T-helper 2 cell treated with Interferon-gamma antibody and Interleukin-4, amounts not matched to agents 5 μg/mL and 100 μg/mL, for 36 hours (primary cell): ENCODE data around the gene RBFA.

ENCODE experiments used
- DNase-seq: peaks from one replicate; pipeline ENCODE4 v3.0.0; 2021; ENCODE audit warnings: low spot score
- H3K27ac Mint-ChIP-seq: one replicate; pipeline ENCODE4 v1.8.0; 2021; ENCODE audit warnings: mild to moderate bottlenecking, mixed read lengths
- H3K27me3 Mint-ChIP-seq: one replicate; pipeline ENCODE4 v1.8.0; 2021; ENCODE audit warnings: low read depth, mixed read lengths
- H3K36me3 Mint-ChIP-seq: one replicate; pipeline ENCODE4 v1.8.0; 2021; ENCODE audit warnings: low read depth, mixed read lengths
- H3K4me1 Mint-ChIP-seq: one replicate; pipeline ENCODE4 v1.8.0; 2021; ENCODE audit warnings: low read depth, mixed read lengths
- H3K4me3 Mint-ChIP-seq: one replicate; pipeline ENCODE4 v1.8.0; 2022; ENCODE audit warnings: mild to moderate bottlenecking, moderate library complexity, mixed read lengths
- H3K9me3 Mint-ChIP-seq: one replicate; pipeline ENCODE4 v1.8.0; 2021; ENCODE audit warnings: mixed read lengths

Gene RBFA

DNA sequence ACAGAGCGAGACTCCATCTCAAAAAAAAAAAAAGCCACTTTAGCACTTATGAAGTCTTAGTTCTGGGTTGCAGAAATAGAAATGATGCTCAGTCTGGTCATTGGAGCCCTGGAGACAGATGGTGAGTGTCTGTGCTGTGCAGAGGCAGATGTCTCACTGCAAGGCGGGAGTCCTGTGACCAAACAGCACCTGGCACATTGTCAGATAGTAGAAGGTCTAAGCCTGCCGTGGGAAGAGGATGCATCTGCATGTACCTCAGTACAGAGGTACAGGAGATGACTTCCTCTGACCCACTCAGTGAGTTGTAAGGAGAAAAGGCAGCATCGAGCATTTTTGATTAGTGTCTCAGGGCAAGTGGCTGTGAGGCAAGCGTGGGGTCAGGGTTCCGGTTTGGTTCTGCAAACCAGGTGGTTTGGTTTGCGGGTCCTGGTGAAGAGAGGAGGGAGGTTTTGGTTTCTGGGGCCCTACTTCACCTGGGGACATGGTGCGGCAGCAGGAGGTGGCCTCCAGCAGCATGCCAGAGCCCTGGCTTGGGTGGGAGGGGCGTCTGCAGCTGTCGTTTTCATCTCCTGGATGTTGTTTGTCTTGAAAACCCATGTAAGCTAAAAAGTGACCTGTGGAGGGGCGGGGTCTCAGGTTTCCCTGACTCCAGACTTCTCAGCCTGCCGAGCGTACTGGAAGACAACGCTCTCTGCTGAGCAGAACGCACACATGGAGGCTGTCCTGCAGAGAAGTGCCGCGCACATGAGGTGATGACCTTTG is 3.8 kb downstream of the RBFA start:
- Mint-ChIP-seq H3K27ac (no peak overlapping the region), H3K4me1 (peaks cover 21% of the 10 kb centered on the region)

DNA sequence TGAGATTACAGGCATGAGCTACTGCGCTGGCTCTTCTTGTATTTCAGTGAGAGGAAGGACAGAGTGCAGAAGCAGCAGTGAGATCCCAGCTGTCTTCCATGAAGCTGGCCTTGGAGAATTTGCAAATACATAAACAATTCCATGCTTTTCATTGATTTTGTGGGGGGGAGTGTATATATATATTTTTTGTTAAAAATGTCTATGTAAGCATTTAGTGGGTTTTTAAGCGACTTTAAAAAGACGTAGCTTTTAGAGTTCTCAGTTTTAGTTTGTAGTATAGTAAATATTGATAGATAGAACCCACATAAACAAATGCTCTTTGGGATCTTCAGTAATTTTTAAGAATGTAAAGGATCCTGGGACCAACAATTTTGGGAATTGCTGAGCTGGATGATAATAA is 6.3 kb downstream of the RBFA start:
- no peak overlapping the region for H3K27ac Mint-ChIP-seq
- H3K4me3 Mint-ChIP-seq, result no peak overlapping the region
- H3K4me1 Mint-ChIP-seq, result peaks cover 10% of the 10 kb centered on the region
- H3K36me3 Mint-ChIP-seq, result peaks cover 30% of the 10 kb centered on the region
- H3K27me3 Mint-ChIP-seq, result no peaks in the 10 kb centered on the region
- H3K9me3 Mint-ChIP-seq, result no peaks in the 10 kb centered on the region
- no peak for DNase-seq

More for the DNA sequence above, 3.8 kb downstream of the RBFA start:
- no peak overlapping the region for H3K4me3 Mint-ChIP-seq
- peaks cover 25% of the 10 kb centered on the region for H3K36me3 Mint-ChIP-seq
- H3K27me3 Mint-ChIP-seq, result no peaks in the 10 kb centered on the region
- no peaks in the 10 kb centered on the region for H3K9me3 Mint-ChIP-seq
- DNase-seq, result no peak

GRCh38 chr18:80041424-80041823 is 7.2 kb downstream of the RBFA start:
- Mint-ChIP-seq H3K27me3 (no peaks in the 10 kb centered on the region), H3K27ac (no peak overlapping the region), H3K4me1 (peaks cover 3% of the 10 kb centered on the region), H3K9me3 (no peaks in the 10 kb centered on the region), H3K4me3 (no peak overlapping the region), H3K36me3 (peaks cover 33% of the 10 kb centered on the region)
- no peak for DNase-seq

DNA sequence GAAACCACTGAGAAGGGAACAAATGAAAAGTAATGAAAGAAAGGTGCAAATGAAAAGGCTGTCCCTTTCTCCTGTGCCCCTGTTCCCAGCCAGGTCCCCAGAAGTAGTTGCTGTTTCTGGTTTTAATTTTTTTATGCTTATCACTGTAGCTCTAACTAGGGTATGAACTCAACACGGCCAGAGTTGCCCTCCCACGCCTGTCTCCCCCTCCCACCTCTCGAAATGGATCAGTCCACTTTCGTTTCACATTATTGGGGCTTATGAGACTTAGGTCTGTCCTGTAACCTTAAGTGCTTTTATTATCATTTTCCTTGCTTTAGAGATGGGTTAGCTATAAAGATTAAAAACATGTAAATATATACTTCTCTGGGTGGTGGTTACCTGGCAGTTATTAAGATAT is 8.6 kb downstream of the RBFA start:
- Mint-ChIP-seq H3K27ac (no peak overlapping the region), H3K4me1 (peaks cover 3% of the 10 kb centered on the region), H3K36me3 (peaks cover 32% of the 10 kb centered on the region)

GRCh38 chr18:80044072-80044471 is 9.8 kb downstream of the RBFA start:
- no peak for DNase-seq
- Mint-ChIP-seq H3K27ac (no peak overlapping the region), H3K27me3 (no peaks in the 10 kb centered on the region), H3K4me1 (peaks cover 3% of the 10 kb centered on the region), H3K36me3 (peaks cover 31% of the 10 kb centered on the region), H3K9me3 (no peaks in the 10 kb centered on the region), H3K4me3 (no peak overlapping the region)

More for the DNA sequence above, 8.6 kb downstream of the RBFA start:
- Mint-ChIP-seq H3K9me3 (no peaks in the 10 kb centered on the region), H3K4me3 (no peak overlapping the region), H3K27me3 (no peaks in the 10 kb centered on the region)
- no peak for DNase-seq

GRCh38 chr18:80046011-80046410 is 11.8 kb downstream of the RBFA start:
- H3K27ac Mint-ChIP-seq, result no peak overlapping the region
- peaks cover 23% of the 10 kb centered on the region for H3K36me3 Mint-ChIP-seq
- no peaks in the 10 kb centered on the region for H3K27me3 Mint-ChIP-seq
- no peak for DNase-seq
- peaks cover 5% of the 10 kb centered on the region for H3K9me3 Mint-ChIP-seq
- H3K4me3 Mint-ChIP-seq, result no peak overlapping the region
- H3K4me1 Mint-ChIP-seq, result peaks cover 3% of the 10 kb centered on the region

DNA sequence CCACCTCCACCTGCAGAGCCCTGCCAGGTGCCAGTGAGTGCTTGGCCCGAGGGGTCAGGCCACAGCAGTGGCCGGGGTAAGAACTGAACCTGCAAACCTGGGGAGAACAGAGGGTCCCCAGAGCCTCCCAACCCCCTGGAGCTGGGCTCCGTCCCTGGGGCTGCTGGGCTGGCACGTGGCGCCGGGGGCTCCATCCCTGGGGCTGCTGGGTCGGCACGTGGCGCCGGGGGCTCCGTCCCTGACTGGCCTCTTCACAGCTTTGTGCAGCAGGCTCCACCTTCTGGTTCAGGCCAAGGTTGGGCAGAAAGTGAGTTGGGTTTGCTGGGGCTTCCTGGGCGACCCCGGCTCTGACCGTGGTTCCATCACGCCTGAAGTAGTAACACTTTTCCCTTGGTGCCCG is 12.2 kb downstream of the RBFA start:
- Mint-ChIP-seq H3K27ac (no peak overlapping the region), H3K4me1 (peaks cover under 1% of the 10 kb centered on the region), H3K27me3 (no peaks in the 10 kb centered on the region), H3K36me3 (peaks cover 23% of the 10 kb centered on the region), H3K4me3 (no peak overlapping the region), H3K9me3 (peaks cover 9% of the 10 kb centered on the region)
- DNase-seq, result no peak

DNA sequence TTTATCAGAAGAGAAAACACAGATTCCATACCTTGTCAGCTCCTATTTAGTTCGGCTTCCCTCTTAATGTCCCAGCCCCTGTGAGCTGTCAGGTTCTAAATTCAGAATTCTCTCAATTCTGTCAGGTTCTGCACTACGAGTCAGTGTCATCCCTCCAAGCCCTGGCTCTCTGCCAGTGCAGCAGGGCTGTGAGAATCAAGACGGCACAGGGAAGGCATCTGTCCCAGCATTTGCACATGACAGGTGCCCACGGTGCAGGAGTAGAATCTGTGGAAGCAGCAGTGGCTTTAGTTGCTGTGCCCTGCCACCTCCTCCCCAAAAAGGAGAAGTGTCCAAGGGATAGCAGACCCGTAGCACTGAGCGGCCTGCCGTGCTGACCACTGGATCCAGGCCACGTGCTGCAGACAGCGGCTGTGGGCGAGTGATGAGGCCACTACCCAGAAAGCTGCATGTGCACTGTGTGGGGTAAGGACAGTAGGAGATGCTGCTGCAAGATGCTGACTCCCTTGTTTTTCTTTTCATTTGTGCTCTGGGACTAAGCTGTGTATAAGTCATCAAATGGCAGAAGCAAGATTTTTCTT is 12.8 kb downstream of the RBFA start:
- no peak for DNase-seq
- H3K36me3 Mint-ChIP-seq, result peaks cover 23% of the 10 kb centered on the region
- H3K4me1 Mint-ChIP-seq, result no peaks in the 10 kb centered on the region
- H3K4me3 Mint-ChIP-seq, result no peak overlapping the region
- H3K27me3 Mint-ChIP-seq, result no peaks in the 10 kb centered on the region
- no peak overlapping the region for H3K27ac Mint-ChIP-seq
- H3K9me3 Mint-ChIP-seq, result peaks cover 15% of the 10 kb centered on the region

GRCh38 chr18:80050797-80051196 is 16.6 kb downstream of the RBFA start:
- DNase-seq, result no peak
- Mint-ChIP-seq H3K27ac (no peak overlapping the region), H3K4me1 (no peaks in the 10 kb centered on the region), H3K27me3 (no peaks in the 10 kb centered on the region), H3K36me3 (peaks cover 19% of the 10 kb centered on the region), H3K9me3 (peaks cover 44% of the 10 kb centered on the region), H3K4me3 (no peak overlapping the region)

- Mint-ChIP-seq H3K27ac (no peak overlapping the region), H3K4me1 (no peaks in the 10 kb centered on the region), H3K4me3 (no peak overlapping the region), H3K36me3 (peaks cover 9% of the 10 kb centered on the region), H3K27me3 (no peaks in the 10 kb centered on the region), H3K9me3 (peaks cover 80% of the 10 kb centered on the region)
- no peak for DNase-seq
Observed at GRCh38 chr18:80056095-80056494, 21.9 kb downstream of the RBFA start.

GRCh38 chr18:80059945-80060344 is 25.7 kb downstream of the RBFA start:
- Mint-ChIP-seq H3K9me3 (peaks cover 64% of the 10 kb centered on the region), H3K27me3 (no peaks in the 10 kb centered on the region), H3K4me3 (no peak overlapping the region), H3K36me3 (no peaks in the 10 kb centered on the region), H3K27ac (no peak overlapping the region), H3K4me1 (no peaks in the 10 kb centered on the region)
- DNase-seq, result no peak

DNA sequence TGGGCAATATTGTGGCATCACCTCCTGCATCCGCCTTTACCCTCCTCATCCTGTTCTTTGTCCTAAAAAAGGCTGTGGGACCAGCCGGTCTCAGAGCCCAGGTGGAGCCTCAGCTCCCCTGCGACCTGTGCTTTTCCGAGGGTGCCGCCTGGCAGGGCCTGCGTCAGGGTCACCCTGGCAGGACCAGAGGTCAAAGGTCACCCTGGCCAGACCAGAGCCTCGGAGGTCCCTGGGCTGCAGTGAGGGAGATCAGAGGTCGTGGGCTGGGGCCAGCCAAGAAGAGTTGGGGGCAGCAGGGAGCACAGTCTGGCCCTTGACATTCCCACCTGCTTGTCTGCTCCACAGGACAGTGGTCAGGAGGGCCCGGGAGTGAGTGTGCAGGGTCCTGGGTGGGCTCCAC is 31.5 kb downstream of the RBFA start:
- no peaks in the 10 kb centered on the region for H3K4me1 Mint-ChIP-seq
- no peak for DNase-seq
- no peaks in the 10 kb centered on the region for H3K36me3 Mint-ChIP-seq
- no peaks in the 10 kb centered on the region for H3K27me3 Mint-ChIP-seq
- H3K4me3 Mint-ChIP-seq, result no peak overlapping the region
- H3K9me3 Mint-ChIP-seq, result peaks cover 13% of the 10 kb centered on the region
- H3K27ac Mint-ChIP-seq, result no peak overlapping the region

GRCh38 chr18:80067321-80067720 is 33.1 kb downstream of the RBFA start:
- H3K36me3 Mint-ChIP-seq, result no peaks in the 10 kb centered on the region
- no peak overlapping the region for H3K4me3 Mint-ChIP-seq
- H3K9me3 Mint-ChIP-seq, result peaks cover 10% of the 10 kb centered on the region
- no peaks in the 10 kb centered on the region for H3K27me3 Mint-ChIP-seq
- H3K27ac Mint-ChIP-seq, result no peak overlapping the region
- H3K4me1 Mint-ChIP-seq, result no peaks in the 10 kb centered on the region
- DNase-seq, result no peak

- Mint-ChIP-seq H3K9me3 (peaks cover 5% of the 10 kb centered on the region), H3K36me3 (no peaks in the 10 kb centered on the region), H3K27me3 (no peaks in the 10 kb centered on the region), H3K4me1 (no peaks in the 10 kb centered on the region), H3K4me3 (no peak overlapping the region), H3K27ac (no peak overlapping the region)
- no peak for DNase-seq
Observed at GRCh38 chr18:80067897-80068296, 33.7 kb downstream of the RBFA start.
